ENCODE measurements around the gene RTEL1.
"Not testable (repeated sequence)": the region's sequence is repeated elsewhere in the genome, so short reads cannot be mapped to it uniquely, and the experiment has no call there.

RTEL1 gene

GRCh38 chr20:63627129-63627750, 30.9 kb upstream of the RTEL1 start:
- peak; percentile 86 for DNase-seq (ENCODE audit: extremely low read depth in 1 of 2, low read depth in 1 of 2)

GRCh38 chr20:63627751-63628245, 30.3 kb upstream of the RTEL1 start:
- no peak for DNase-seq (ENCODE audit: extremely low read depth in 1 of 2, low read depth in 1 of 2)

- peak in 1 of 2 donors; percentile 65 for DNase-seq (ENCODE audit: extremely low read depth in 1 of 2, low read depth in 1 of 2)
Observed at GRCh38 chr20:63628246-63628975, 29.7 kb upstream of the RTEL1 start.

- DNase-seq (ENCODE audit: extremely low read depth in 1 of 2, low read depth in 1 of 2), result not testable (repeated sequence)
Observed at GRCh38 chr20:63630956-63631355, 27.2 kb upstream of the RTEL1 start.

- not testable (repeated sequence) for DNase-seq (ENCODE audit: extremely low read depth in 1 of 2, low read depth in 1 of 2)
Observed at GRCh38 chr20:63631426-63631825, 26.7 kb upstream of the RTEL1 start.

- no peak for DNase-seq (ENCODE audit: extremely low read depth in 1 of 2, low read depth in 1 of 2)
Observed at GRCh38 chr20:63633732-63634131, 24.4 kb upstream of the RTEL1 start.

- peak in 1 of 2 donors; percentile 72 for DNase-seq (ENCODE audit: extremely low read depth in 1 of 2, low read depth in 1 of 2)
Observed at GRCh38 chr20:63635431-63636141, 22.5 kb upstream of the RTEL1 start.

GRCh38 chr20:63636752-63637628, 21.1 kb upstream of the RTEL1 start:
- DNase-seq (ENCODE audit: extremely low read depth in 1 of 2, low read depth in 1 of 2), result no peak

GRCh38 chr20:63639093-63639975, 18.8 kb upstream of the RTEL1 start:
- peak in 1 of 2 donors; percentile 68 for DNase-seq (ENCODE audit: extremely low read depth in 1 of 2, low read depth in 1 of 2)

GRCh38 chr20:63640086-63640485, 18.0 kb upstream of the RTEL1 start:
- no peak for DNase-seq (ENCODE audit: extremely low read depth in 1 of 2, low read depth in 1 of 2)

GRCh38 chr20:63640686-63641085, 17.4 kb upstream of the RTEL1 start:
- DNase-seq (ENCODE audit: extremely low read depth in 1 of 2, low read depth in 1 of 2), result not testable (repeated sequence)

- no peak for DNase-seq (ENCODE audit: extremely low read depth in 1 of 2, low read depth in 1 of 2)
Observed at GRCh38 chr20:63641146-63641791, 16.8 kb upstream of the RTEL1 start.

GRCh38 chr20:63641792-63642523, 16.2 kb upstream of the RTEL1 start:
- peak; percentile 90 to 91 for DNase-seq (ENCODE audit: extremely low read depth in 1 of 2, low read depth in 1 of 2)

GRCh38 chr20:63642527-63643247, 15.4 kb upstream of the RTEL1 start:
- no peak for DNase-seq (ENCODE audit: extremely low read depth in 1 of 2, low read depth in 1 of 2)

- no peak for DNase-seq (ENCODE audit: extremely low read depth in 1 of 2, low read depth in 1 of 2)
Observed at GRCh38 chr20:63643499-63643898, 14.6 kb upstream of the RTEL1 start.

GRCh38 chr20:63643946-63644345, 14.2 kb upstream of the RTEL1 start:
- no peak for DNase-seq (ENCODE audit: extremely low read depth in 1 of 2, low read depth in 1 of 2)

- DNase-seq (ENCODE audit: extremely low read depth in 1 of 2, low read depth in 1 of 2), result no peak
Observed at GRCh38 chr20:63645218-63645617, 12.9 kb upstream of the RTEL1 start.

- no peak for DNase-seq (ENCODE audit: extremely low read depth in 1 of 2, low read depth in 1 of 2)
Observed at GRCh38 chr20:63648190-63648589, 9.9 kb upstream of the RTEL1 start.
